ENCODE data around the gene STRIP2. TPM values are rescaled to one million over a fixed set of nuclear protein-coding genes. Genes with fewer than 3 reads are reported as not detected.

STRIP2 gene
- total RNA-seq, 1 experiment from 2014 or later = 6.5 TPM

GRCh38 chr7:129434675-129435318, 565 bp downstream of the STRIP2 start (continued):
- 0 out of 2 replicates have a peak, but pooled peaks have one; percentile 15 for TF ChIP-seq E2F1 (CRISPR knock-in tag; IDR thresholded peaks at IDR 0.05)

- CTCF ChIA-PET = interaction anchor here (0.8 to 2.8 kb wide), 12 partner anchors 35 to 390 kb away, joined by 3 to 36 read pairs (median 8); partner anchors contain the start of gene AHCYL2
- no peaks in the 10 kb centered on the region for H3K9me3 Mint-ChIP-seq
- DNase-seq (ENCODE audit: low spot score) = no peak
- H3K36me3 Mint-ChIP-seq = no peaks in the 10 kb centered on the region; the same call in 1 of the 2 replicates
- POLR2A ChIA-PET = no interaction called here
- H3K27me3 Mint-ChIP-seq (ENCODE audit: low read depth) = peaks cover 31% of the 10 kb centered on the region
- peaks cover 23% of the 10 kb centered on the region for H3K4me1 Mint-ChIP-seq
- H3K27ac Mint-ChIP-seq = peak overlapping the region; percentile 36; the same call in 1 of the 2 replicates
- peak overlapping the region; percentile 86 for H3K4me3 Mint-ChIP-seq
- TF ChIP-seq CBFB (CRISPR knock-in tag; IDR thresholded peaks at IDR 0.05; ENCODE audit: low read depth) (no peak), ARID4B (CRISPR knock-in tag; IDR thresholded peaks at IDR 0.05; ENCODE audit: borderline replicate concordance) (no peak), FOXP1 (CRISPR knock-in tag; IDR thresholded peaks at IDR 0.05; ENCODE audit: borderline replicate concordance) (no peak), TEAD4 (CRISPR knock-in tag; IDR thresholded peaks at IDR 0.05) (no peak), ZNF532 (CRISPR knock-in tag; IDR thresholded peaks at IDR 0.05; ENCODE audit: borderline replicate concordance) (no peak), NFE2L1 (CRISPR knock-in tag; IDR thresholded peaks at IDR 0.05) (no peak), E2F5 (CRISPR knock-in tag; IDR thresholded peaks at IDR 0.05) (no peak), ZNF671 (CRISPR knock-in tag; IDR thresholded peaks at IDR 0.05) (no peak), ZNF121 (CRISPR knock-in tag; IDR thresholded peaks at IDR 0.05) (no peak), ZNF138 (CRISPR knock-in tag; conservative IDR thresholded peaks at IDR 0.05) (no peak), ATF2 (CRISPR knock-in tag; IDR thresholded peaks at IDR 0.05; ENCODE audit: borderline replicate concordance, low read depth) (no peak), ZMAT4 (CRISPR knock-in tag; IDR thresholded peaks at IDR 0.05) (no peak), FOXJ3 (CRISPR knock-in tag; IDR thresholded peaks at IDR 0.05; ENCODE audit: borderline replicate concordance) (no peak)
- ATAC-seq = no peak
Measured at GRCh38 chr7:129435414-129435829, 1.2 kb downstream of the STRIP2 start.

All from WTC11 (cell line).